GM10266 (cell line): Measurements from ENCODE around the gene GATAD2B.

Experiments
- DNase-seq: peaks from one replicate; pipeline ENCODE4 v3.0.0; 2012; ENCODE audit errors: extremely low spot score
- TF ChIP-seq, protein P1 (sequence below): IDR thresholded peaks from 2 replicates; pipeline ENCODE4 v1.5.1; 2012; ENCODE audit warnings: mild to moderate bottlenecking, low read depth; ENCODE audit not compliant: control insufficient read depth, insufficient read depth; ENCODE audit errors: missing control alignments

GATAD2B gene

GRCh38 chr1:153929426-153929825, 6.7 kb upstream of the GATAD2B start:
- TF ChIP-seq, protein P1, sequence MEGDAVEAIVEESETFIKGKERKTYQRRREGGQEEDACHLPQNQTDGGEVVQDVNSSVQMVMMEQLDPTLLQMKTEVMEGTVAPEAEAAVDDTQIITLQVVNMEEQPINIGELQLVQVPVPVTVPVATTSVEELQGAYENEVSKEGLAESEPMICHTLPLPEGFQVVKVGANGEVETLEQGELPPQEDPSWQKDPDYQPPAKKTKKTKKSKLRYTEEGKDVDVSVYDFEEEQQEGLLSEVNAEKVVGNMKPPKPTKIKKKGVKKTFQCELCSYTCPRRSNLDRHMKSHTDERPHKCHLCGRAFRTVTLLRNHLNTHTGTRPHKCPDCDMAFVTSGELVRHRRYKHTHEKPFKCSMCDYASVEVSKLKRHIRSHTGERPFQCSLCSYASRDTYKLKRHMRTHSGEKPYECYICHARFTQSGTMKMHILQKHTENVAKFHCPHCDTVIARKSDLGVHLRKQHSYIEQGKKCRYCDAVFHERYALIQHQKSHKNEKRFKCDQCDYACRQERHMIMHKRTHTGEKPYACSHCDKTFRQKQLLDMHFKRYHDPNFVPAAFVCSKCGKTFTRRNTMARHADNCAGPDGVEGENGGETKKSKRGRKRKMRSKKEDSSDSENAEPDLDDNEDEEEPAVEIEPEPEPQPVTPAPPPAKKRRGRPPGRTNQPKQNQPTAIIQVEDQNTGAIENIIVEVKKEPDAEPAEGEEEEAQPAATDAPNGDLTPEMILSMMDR, result no peak
- DNase-seq, result no peak

DNA sequence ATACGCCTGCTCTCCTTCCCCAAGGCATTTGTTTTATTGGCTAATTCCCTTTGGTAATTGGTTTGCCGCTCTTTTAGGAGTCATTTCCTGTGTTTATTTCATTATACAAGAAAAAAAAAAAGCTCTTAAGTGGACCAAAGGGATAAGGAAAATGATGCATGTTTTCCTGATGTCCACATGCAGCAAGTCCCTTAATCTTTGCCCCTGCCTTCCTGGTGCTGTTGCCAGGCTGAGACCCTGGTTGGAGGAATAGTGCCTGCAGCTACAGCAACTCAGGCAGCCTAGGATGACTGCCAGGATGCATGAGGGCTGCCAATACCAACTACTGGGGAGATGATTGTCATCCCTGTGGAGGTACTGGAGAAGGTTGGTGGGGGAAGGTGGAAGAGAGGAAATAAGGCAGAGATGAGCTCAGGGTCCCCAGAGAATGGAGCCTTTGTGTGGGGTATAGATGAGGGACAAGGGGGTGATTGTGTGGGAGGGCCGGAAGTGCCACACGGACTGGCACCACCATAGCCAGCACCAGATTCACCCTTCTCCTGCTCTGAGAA, 6.1 kb upstream of the GATAD2B start:
- DNase-seq, result no peak
- TF ChIP-seq, protein P1, result no peak

GRCh38 chr1:153928245-153928644, 5.5 kb upstream of the GATAD2B start:
- TF ChIP-seq, protein P1, result no peak
- DNase-seq, result no peak

DNA sequence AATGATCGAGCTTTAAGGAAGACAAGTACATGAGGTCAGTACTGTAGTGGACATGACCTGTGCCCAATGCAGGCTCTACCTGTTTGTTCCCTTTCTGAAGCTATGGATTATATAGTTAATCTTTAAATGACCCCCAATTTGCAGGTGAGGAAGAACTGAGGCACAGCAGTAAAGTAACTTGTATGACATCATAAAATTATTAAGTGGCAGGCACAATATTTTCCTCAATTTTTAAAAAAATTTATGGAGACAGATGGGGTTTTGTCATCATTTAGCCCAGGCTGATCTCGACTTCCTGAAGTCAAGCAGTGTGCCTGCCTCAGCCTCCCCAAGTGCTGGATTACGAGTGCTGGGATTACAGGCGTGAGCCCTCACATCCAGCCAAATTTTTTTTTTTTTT, 3.6 kb upstream of the GATAD2B start:
- DNase-seq, result no peak
- TF ChIP-seq, protein P1, result no peak

- no peak for DNase-seq
- TF ChIP-seq, protein P1, result peak; percentile 51
Observed at GRCh38 chr1:153922076-153922971, 448 bp downstream of the GATAD2B start.

DNA sequence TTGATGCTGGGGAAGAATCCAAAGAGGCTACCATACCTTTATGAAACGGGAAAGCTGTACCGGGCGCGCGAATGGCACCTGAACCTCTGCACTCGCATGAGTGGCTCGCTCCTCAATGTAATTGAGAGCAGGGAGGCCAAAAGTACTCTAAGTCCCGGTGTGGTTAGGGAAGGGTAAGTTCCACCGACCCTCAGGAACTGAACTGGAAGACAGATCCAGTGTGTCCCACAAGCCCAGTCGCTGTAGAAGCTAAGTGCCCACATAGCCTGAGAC, 1.0 kb downstream of the GATAD2B start:
- TF ChIP-seq, protein P1, result no peak
- DNase-seq, result no peak
